GM19328 (cell line): Measurements from ENCODE around the gene CRTC1.

ENCODE experiments used
- ATAC-seq: cut with Tn5 transposase; IDR thresholded peaks from one replicate; pipeline ENCODE4 v1.9.1; 2021; ENCODE audit warnings: mild to moderate bottlenecking, moderate library complexity; ENCODE audit not compliant: unreplicated experiment

Gene CRTC1

GRCh38 chr19:18683109-18683957 is at the start of gene CRTC1:
TSS of gene CRTC1 (plus strand) at chr19:18683680. CDS start at chr19:18683703, 23 bp downstream.
- peak; percentile 66 for ATAC-seq

- no peak for ATAC-seq
Measured at GRCh38 chr19:18634612-18635297, 48.7 kb upstream of the CRTC1 start.

DNA sequence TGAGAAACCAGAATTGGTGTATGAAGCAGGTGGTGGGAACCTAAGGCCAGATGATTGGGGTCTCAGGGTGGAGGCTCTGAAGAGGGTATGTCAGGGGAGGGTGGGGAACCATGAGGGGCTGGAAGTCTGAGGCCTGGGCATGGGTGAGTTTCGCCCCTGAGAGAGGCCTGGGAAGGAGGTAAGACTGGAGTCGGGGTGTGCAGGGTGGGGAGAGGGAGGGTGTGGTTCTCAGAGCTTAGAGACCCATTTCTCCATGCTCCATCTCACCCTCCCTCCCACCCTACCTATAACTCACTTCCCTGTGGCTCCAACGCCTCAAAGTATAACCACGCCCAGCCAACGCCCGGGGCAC is 47.7 kb upstream of the CRTC1 start:
- ATAC-seq = no peak

DNA sequence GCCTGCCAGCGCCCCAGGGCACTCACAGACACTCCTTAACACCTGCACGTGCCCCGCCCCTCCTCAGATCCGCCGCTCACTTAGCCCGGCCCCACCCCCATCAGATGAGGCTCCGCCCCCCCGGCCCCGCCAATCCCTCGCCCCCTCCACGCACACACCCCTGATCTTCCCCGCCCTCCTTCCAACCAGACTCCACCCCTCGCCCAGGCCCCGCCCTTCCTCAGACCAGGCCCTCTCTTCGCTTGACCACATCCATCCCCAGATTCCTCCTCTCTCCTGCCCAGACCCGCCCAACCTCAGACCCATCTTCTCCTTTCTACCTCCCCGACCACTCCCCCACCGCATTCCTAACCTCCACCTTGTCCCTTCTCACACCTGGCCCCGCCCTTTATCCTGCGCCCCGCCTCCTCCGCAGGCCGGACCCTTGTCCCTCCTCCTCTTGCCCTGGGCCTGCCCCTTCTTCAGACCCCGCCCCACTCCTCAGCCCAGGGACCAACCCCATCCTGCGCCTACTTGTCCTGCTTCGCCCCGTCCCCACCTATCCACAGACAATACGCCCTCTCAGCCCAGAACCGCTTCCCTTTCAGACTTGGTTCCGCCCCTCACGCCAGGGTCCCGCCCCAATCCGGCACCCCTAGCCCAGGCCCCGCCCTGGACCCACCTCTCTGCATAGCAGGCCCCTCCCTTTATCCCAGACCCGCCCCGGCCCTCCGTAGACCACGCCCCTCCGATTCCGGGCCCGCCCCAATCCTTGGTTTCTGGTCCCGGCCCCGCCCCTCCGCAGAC is 47.1 kb upstream of the CRTC1 start:
- peak; percentile 81 for ATAC-seq

DNA sequence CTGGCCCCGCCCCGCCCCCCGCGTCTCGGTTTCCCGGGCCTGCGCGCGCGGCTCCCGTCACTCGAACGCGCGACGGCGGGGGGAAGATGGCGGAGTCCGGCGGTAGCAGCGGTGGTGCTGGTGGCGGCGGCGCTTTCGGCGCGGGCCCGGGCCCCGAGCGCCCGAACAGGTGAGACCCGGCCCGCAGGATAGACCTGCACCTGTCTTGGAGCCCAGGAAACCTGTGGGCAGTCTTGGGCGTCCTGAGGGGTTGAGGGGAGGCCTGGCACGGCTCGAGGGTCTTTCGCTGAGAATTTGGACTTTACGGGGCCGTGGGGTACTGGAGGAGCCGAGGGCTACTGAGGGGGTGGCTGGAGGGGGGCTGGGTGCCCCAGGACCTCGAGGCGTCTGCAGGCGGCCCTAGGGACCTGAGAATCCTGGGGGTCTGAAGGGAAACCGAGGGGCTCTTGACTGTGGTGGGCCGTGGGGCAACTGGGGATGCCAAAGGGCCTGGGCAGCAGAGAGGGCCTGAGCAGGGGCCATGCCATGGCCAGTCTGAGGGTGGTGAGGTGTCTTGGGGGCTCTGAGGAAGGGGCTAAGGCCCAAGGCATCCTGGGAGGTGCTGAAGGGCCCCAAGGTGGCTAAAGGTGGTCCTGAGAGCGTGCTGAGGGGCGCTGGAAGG is 46.4 kb upstream of the CRTC1 start, which contains the start of gene KLHL26:
Gene KLHL26, plus strand, starts transcription at position 60 of the 661 bp plus-strand sequence. Its CDS starts 27 bp downstream, at position 87.
- ATAC-seq = no peak

DNA sequence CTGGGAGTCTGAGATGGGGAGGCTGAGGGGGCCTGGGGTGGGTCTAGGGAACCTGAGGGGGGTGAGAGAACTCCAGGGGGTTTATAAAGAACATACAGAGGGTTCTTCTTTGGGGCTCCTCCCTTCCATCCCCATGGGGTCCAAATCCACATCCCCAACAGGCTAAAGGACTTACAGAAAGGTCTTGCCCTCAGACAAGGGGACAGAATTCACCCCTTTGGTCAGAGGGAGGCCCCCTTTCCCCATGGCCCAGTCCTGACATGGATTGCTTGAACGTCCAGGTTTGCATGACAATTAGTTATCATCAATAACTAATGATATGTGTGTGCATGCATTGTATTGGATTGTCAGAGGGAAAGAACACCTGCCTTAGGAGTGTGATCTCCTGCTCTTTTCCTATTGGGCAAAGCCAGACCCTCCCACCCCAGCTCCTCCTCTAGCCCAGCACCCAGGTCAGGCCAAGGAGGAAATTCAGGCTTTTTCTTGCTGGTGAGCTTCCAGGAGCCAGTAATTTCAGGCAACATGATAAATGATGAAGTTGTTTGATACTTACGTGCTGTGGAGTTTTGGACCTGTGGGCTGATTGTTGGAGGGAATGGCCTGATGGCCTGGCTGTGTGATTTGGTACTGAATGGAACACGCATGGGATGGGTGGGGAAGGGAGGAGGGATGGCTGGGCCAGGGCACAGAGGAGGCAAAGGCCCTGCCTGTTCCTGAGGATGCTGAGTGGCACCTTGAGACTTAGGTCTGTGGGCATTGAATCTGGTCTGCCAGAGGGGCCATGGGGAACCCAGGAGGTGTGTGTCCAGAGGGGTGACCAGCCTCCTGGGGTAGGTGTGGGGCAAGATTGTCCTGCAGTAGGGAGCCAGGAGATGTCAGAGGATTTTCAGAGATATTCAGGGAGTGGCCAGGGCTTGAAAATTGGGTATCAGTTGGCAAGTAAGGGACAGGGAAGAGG is 45.5 kb upstream of the CRTC1 start:
- no peak for ATAC-seq

DNA sequence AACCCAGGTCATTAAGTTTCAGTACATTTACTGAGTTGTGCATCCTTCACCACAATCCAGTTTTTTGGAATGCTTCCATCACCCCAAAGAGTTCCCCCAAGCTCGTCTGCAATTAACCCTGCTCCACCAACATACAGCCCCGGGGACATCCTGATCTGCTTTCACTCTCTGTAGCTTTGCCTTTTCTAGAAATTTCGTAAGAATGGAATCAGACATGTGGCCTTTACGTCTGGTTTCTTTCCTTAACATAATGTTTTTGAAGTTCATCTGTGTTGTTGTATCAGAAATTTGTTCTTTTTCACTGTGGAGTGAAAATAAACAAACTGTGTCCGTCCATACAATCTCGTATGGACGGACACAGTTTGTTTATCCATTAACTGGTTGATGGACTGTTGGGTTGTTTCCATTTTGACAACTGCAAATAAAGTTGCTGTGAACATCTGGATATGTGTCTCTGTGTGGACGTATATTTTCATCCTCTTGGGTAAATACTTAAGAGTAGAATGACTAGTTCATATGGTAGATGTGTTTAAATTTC is 43.7 kb upstream of the CRTC1 start:
- no peak for ATAC-seq

DNA sequence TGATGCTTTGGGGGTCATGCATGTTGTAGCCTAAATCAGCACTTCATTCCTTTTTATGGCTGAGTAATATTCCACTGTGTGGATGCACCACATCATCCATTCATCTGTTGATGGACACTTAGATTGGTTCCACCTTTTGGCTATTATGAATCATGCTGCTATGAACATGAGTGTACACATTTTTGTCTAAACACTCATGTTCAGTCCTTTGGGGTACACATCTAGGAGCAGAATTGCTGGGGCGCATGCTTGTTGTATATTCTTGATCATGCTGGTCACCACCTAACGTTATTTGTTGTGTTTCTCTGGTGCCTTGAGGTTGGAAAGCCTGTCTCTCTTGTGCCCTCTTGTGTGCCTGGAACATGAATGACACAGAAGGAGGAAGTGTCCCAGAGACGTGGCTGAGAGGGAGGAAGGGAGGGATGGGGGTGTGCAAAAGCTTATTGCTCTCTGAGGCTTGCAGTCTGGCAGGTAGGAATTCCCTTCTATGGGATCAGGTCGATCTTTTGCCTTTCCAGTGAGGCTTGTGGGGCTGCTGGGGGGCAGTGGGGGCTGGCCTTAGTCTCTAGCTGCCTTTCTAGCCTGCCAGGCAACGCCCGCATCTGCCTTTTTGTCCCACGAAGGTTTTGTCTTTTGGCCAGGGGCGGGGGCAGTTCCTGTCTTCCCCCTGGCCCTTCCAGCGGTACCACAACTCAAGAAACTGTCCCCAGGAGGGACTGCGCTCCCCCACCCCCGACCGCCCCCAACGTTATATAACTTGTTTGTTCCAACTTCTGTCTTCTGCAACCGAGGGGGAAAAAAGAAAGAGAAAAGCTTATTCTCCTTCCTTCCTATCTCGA is 39.1 kb upstream of the CRTC1 start:
- no peak for ATAC-seq

GRCh38 chr19:18645035-18645511 is 38.4 kb upstream of the CRTC1 start:
- no peak for ATAC-seq

- ATAC-seq = no peak
Measured at GRCh38 chr19:18646535-18647370, 36.7 kb upstream of the CRTC1 start.

- no peak for ATAC-seq
Measured at GRCh38 chr19:18647371-18647767, 36.1 kb upstream of the CRTC1 start.

GRCh38 chr19:18647807-18648206 is 35.7 kb upstream of the CRTC1 start:
- no peak for ATAC-seq

- ATAC-seq = no peak
Measured at GRCh38 chr19:18648973-18649315, 34.5 kb upstream of the CRTC1 start.

DNA sequence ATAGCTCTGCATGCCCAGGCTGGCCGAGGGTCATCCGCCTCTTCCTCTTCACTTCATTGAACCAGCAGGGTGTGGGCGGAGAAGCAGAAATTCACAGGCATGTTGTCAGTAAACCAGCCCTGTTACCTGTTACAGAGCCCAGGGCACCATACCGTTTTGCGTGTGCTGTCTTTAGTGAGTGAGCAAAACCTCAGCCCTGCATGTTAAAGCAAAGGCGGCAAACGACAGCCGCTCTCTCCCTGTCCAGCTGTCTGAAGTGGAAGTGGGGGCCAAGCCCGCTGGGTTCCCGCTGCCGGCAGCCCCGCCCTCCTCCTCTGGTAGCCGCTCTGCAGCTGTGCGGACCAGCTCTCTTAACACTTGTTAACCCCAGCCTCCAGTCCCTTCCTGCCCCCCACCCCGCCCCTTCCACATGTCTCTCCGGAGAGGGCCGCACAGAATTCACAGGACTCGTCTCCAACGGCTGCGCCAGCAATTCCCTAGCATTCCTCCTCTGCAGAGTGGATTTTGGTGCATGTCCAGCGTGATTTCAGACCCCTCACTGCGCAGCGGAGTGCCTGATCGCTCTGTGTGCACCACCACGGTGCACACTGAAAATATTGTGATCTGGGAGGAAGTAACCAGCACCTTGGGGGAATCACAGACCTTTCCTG is 34.0 kb upstream of the CRTC1 start:
- ATAC-seq = no peak

DNA sequence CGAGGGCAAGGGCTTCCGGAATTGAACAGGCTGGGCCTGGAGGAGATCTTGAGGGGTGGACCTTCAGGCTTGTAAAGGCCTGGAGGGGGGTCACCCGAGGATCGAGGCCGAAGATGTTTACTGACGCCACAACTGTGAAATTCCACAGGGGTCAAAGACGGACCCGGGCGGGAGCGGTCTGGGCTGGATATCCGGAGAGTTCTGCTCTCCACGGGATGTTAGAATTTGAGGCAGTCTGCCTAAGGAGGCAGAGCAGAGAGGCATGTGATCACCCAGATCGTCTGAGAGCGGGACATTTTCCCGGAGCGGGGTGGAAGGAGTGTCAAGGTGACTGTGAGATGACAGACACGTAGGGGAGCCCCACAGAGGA is 33.5 kb upstream of the CRTC1 start:
- ATAC-seq = no peak

DNA sequence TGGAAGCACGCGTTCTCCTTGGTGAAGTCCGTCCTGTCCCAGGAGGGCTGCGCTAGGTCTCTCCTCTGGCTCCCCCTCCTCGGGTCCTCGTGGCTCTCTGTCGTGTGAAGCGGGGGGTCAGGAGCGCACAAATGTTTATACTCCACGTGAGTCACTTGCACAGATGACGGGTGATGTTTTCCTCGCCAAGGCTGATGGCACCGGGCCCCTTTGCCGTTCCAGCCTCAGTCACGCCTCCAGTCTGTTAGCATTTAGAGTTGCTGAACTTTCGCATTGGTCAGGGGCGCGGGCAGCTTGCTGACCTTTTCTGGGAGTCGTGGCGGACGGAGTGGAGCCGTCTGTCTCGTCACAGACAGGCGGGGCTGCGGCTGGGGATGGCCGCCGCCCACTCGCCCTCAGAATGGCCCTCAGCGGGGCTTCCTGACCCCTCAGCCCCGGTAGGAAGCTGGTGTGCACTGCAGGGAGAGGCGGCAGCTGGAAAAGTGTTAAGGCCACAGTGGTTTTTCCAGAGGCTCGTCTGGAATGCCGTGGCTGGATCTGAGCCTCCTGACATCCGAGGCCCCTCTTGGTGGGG is 32.9 kb upstream of the CRTC1 start:
- no peak for ATAC-seq

- ATAC-seq = no peak
Measured at GRCh38 chr19:18651300-18651699, 32.2 kb upstream of the CRTC1 start.
